C1 segment of cervical spinal cord (tissue), 14 donors: Measurements from ENCODE around the gene MID1IP1.
A peak's percentile ranks its signal among the peaks of the same experiment; 100 is the strongest.

Source experiments
- DNase-seq, 14 donors: peaks; one replicate each; lab custom pipeline; 2025; lab: John Stamatoyannopoulos, UW

Gene MID1IP1

DNA sequence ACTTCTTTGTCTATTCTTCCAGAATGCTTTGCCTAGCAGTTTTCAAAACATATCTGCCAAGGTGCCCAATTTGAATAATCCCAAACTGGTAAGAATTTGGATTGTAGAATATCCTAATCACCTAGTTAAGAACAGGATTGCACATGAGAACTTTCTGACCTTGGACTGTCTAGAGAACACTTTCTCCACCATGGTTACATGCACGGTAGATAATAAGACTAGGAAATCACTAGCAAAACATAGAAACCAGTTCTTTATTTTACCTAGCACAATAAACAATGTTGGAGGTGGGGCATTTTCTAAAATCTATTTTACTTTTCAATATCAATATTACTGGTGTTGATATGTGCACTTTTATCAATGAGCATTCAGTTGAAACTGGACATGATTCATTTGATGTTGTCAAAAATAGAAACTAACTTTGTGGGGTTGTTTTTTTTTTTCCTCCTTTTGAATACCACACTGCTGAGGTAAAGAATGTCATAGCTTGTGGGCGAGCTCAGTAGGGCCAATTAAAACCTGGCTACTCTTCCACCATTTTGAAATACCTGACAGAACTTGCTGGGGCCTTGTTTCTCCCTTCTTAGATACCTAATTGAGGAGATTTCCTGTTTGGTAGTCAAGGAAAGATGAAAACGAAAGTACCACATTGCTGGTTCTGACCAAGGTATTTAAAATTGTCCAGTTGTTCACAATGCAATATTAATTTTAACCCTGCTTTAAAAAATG, 10.4 kb downstream of the MID1IP1 start:
- no peak for DNase-seq

DNA sequence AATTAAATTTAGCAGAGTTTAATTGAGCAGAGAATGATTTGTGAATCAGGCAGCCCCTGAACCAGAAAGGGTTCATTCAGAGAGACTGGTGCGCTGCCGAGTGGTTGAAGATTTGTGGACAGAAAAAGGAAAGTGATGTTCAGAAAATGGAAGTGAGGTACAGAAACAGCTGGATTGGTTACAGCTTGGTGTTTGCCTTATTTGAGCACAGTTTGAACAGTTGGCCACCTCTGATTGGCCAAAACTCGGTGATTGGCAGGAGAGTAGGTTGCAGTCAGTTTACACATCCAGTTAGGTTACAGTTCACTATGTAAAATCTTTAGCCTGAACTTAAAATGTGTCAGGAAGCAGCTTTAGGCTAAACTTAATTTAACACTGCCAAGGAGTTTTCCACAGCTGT, 14.9 kb downstream of the MID1IP1 start:
- no peak for DNase-seq

- DNase-seq: peak in 3 of 14 donors; percentile 0 to 11 (median 3)
Observed at GRCh38 chrX:38817004-38817703, 15.9 kb downstream of the MID1IP1 start.

DNA sequence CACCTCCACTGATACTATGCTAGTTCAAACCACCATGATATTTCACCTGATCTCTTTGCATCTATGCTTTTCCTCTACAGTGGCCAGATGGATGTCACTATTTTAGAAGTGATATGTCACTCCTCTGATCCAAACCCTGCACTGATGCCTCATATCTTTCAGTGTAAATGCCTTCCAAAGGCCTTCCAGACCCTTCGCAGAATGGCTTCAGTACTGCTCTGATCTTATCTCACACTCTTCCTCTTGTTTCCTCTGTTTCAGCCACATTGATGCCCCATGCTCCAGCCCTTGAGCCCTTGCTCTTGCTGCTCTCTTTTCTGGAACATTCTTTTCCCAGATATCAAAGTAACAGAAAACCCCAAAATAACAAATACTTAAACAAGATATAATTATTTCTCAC, 17.9 kb downstream of the MID1IP1 start:
- no peak for DNase-seq

DNA sequence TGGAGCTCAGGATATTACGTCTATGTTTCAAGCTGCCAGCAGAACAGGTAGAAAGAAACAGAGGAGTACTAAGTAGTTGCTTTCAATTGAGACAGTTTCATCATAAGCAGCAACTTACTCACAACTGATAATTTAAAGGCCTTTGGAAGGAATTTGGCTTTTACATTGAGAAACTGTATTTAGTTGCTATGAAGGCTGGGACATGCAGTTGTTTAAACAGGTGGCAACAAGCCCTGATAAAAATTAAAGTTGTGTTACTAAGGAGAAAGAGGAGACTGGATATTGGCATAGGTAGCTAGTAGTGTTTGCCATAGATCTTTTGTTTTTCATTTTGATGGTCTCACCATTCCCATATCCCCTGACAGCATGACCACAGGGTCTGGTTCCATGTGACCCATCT, 18.4 kb downstream of the MID1IP1 start:
- no peak for DNase-seq

DNA sequence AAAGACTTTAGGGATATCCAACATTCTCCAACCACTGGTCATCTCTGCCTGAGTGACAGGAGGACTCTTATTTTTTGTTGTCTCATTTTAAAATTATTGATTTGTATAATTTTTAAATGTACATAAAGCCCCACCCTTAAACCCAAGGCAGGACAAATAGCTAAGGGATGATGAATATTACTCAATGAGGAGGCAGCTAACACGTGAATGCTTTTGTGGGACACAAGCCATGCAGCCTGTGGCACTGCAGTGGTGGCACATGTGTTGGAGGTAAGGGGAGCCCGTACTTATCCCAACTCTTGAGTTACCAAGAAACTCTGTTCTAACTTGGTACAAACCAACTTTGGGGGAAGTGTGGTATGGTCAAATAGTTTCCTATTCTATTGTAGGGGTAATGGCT, 19.5 kb downstream of the MID1IP1 start:
- DNase-seq: no peak

DNA sequence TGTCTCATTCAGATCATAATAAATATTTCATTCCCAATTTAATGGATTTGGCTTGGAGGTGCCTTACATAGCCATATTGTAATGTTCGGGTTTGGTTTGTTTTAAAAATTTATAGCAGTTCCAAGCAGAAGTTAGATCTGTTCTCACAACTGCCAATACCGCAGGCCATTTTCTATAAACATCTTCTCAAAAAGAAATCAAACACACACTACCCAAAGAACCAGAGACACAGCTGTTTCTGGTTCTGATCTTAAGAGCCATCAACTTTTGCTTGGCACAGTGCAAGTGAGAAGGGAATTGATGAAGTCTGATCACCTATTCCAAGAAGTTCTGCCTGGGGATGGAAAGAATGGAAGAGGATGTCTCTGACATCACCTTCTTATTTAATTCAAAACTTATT, 22.9 kb downstream of the MID1IP1 start:
- DNase-seq: no peak

- no peak for DNase-seq
Observed at GRCh38 chrX:38831949-38832348, 30.7 kb downstream of the MID1IP1 start.

GRCh38 chrX:38837389-38837788, 36.1 kb downstream of the MID1IP1 start:
- DNase-seq: no peak

- no peak for DNase-seq
Observed at GRCh38 chrX:38839277-38839676, 38.0 kb downstream of the MID1IP1 start.

GRCh38 chrX:38839944-38840343, 38.7 kb downstream of the MID1IP1 start:
- no peak for DNase-seq

DNA sequence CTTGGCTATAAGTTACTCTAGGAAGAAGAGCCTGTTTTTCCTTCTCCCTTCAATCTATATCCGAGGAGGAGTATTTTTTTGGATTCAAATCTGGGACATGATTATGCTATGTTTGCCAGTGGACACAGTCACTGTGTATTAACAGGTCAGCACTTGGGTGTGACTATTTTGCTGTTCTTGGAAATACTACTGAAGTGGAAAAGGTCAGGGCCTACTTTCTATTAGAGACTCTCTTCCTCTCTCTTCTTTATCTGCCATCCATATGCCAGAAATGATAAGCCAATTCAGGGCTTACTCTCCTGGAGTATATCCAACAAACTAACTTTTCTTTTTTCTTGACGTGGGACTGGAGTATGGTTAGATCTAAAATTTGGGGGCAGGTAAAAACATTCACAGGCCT, 40.5 kb downstream of the MID1IP1 start:
- DNase-seq: no peak

- DNase-seq: no peak
Observed at GRCh38 chrX:38845426-38845825, 44.2 kb downstream of the MID1IP1 start.

DNA sequence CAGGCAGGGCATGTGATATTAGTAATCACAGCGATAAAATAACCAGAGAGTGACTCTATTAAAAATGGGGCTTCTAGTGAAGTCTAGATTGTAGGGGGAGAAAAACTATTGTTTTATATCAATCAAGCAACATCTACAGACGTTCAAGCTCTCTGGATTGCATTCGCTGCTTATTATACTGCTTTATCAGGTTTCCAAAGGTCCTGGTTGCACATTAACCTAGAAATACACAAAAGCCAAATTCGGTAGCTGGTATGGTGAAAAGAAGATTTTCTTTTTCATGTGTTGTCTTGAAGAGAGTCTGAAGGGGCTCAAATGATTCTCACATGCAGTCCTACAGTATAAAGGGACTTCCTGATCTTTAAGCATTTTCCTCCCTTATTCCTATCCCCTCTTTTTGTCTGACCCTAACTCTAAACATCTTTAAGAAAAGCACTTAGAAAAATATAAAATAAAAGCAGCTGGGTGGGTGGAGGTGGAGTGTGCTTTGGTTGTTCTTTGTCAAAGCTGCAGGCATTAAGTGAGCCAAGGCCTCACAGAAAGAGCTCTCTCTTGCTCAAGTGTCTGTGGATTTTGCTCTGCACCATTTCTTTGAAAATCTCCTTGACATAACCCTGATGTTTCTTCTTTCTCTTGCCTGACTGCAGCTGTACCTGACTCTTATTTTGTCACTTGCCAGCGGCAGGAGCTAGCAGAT, 46.1 kb downstream of the MID1IP1 start:
- DNase-seq: no peak

DNA sequence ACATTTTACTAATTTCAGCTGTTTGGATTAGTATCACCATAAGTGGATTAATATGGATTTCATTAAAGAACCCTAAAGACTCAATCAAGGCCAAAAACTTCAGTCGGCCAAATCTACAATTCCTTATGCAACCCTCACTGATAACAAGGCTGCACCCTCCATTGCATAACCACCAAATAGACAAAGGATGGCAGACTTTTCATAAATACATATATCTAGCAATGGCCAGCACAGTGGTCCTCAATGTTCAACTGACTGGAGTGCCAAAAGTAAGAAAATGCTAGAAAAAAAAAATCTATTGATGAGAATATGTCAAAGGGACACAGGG, 46.6 kb downstream of the MID1IP1 start:
- DNase-seq: no peak

DNA sequence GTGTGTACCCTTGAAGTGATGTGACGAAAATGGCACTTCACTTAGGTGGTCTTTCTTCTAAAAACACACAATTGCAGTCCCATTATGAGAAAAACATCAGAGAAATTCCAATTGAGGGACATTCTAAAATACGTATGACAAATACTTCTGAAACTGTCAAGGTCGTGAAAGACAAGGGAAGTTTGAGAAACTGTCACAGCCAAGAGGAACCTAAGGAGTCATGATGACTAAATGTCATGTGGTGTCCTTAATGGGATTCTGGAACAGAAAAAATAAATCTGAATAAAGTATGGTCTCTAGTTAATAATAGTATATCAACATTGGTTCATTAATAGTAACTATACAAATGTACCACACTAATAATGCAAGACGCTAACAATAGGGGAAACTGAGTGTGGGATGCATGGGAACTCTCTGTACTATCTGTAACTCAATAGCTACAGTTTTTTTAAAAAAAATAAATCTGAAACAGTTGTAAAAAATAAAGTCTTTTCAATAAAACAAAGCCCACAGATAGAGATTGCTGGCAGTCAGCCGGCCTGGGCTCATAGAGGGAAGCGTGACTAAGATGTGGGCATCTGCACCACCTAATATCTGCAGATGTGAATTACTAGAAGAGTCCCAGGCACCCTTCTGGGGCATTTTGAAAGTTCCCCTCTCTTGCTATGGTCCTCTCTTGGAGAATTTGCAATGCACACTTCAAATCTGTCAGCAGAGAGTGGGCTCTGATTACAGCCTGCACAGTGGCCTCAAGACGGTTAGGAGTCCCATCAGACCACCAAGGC, 47.6 kb downstream of the MID1IP1 start:
- DNase-seq: no peak

DNA sequence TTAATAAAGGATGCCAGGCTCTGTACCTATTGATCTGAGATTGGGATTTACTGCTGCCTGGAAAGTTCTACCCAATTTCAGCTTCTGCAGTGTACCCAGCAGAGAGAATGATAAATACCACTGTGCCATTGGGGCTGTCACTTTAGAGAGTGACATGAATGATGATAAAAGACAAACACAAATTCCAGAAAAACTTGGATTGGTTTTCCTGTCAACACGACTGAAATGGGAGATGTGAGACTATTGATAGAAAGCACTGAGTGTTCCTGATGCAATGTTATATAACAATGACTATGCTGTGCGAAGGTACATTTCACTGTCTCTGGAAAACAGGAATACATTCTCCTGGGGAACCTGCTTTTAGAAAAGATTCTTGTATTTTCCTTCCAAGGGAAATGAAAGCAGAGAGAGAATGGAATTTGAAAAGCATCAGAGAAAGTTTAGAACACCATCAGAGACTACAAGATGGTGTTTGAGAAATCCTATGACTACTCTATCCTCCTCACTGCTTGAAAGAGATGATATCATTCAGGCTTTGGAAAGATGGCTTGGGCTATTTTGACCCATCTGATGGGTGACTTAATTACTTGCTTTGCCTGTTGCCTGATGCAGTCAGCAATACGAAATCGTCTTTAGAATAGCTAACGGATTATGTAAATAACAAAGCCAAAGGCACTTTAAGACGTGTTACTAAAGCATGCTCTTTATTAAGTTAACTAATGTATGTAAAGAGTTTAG, 49.7 kb downstream of the MID1IP1 start:
- no peak for DNase-seq

- no peak for DNase-seq
Observed at GRCh38 chrX:38854305-38854704, 53.0 kb downstream of the MID1IP1 start.
